Gastrocnemius medialis (tissue), 4 donors: ENCODE results near the gene PACSIN2. TPM values are rescaled to one million over a fixed set of nuclear protein-coding genes. Genes with fewer than 3 reads are reported as not detected.
"Not testable (repeated sequence)": the region's sequence is repeated elsewhere in the genome, so short reads cannot be mapped to it uniquely, and the experiment has no call there.

Source experiments
- ATAC-seq, 2 donors: fragments of 150-250 bp; one replicate each; pipeline ENCODE4 v1.9.1; 2016
- DNase-seq, 2 donors: peaks; one replicate each; pipeline ENCODE4 v3.0.0-alpha.2; 2019
- H3K27ac ChIP-seq, 4 donors: fragments of 200-600 bp; sonication (generic); 1 replicate in 1 of 4; 2 replicates in 3 of 4; pipeline ENCODE4 v1.5.1; 2016 to 2018; ENCODE audit warnings: mild to moderate bottlenecking in 2 of 4, moderate library complexity in 1 of 4
- H3K27me3 ChIP-seq, 3 donors: fragments of 200-600 bp; sonication (generic) in 2 of 3; 1 replicate in 1 of 3; 2 replicates in 2 of 3; pipeline versions ENCODE4 v1.5.1 to v1.6.0; 2016 to 2019; ENCODE audit warnings: mild to moderate bottlenecking in 1 of 3, moderate library complexity in 1 of 3
- H3K36me3 ChIP-seq, 2 donors: fragments of 200-600 bp; sonication (generic) in 1 of 2; one replicate each; pipeline ENCODE4 v1.5.1; 2017 to 2018
- H3K4me1 ChIP-seq, 2 donors: fragments of 200-600 bp; sonication (generic) in 1 of 2; one replicate each; pipeline ENCODE4 v1.5.1; 2016 to 2017; ENCODE audit warnings: mild to moderate bottlenecking in 2 of 2
- H3K4me3 ChIP-seq, 4 donors: fragments of 200-600 bp; sonication (generic) in 3 of 4; 1 replicate in 1 of 4; 2 replicates in 3 of 4; pipeline ENCODE4 v1.5.1; 2016 to 2019; ENCODE audit warnings: mild to moderate bottlenecking in 2 of 4
- H3K9me3 ChIP-seq, 3 donors: fragments of 200-600 bp; sonication (generic) in 2 of 3; 1 replicate in 1 of 3; 2 replicates in 2 of 3; pipeline ENCODE4 v1.5.1; 2016 to 2019
- CTCF ChIP-seq, 5 experiments: fragments of 450-650 bp in 3 of 5; fragments of 200-600 bp in 2 of 5; sonication (generic) in 2 of 5; IDR thresholded peaks in 4 of 5; conservative IDR thresholded peaks in 1 of 5; 1 replicate in 4 of 5; 2 replicates in 1 of 5; pipeline ENCODE4 v1.5.1; 2016 to 2019; ENCODE audit warnings: antibody characterized with exemption in 5 of 5, mild to moderate bottlenecking in 3 of 5, moderate library complexity in 3 of 5
- POLR2A ChIP-seq, 2 donors: fragments of 450-650 bp; IDR thresholded peaks; one replicate each; pipeline ENCODE4 v1.6.1; 2017; ENCODE audit warnings: antibody characterized with exemption in 2 of 2, mild to moderate bottlenecking in 2 of 2, moderate library complexity in 2 of 2
- in situ Hi-C, 4 donors: fragments of 200-750 bp; cut with MboI; loops; one replicate each; pipeline versions ENCODE4 v1.15.0 to v1.8.0; 2017; ENCODE audit warnings: low sequenced_read_pairs in 4 of 4
- intact Hi-C: fragments of 100-400 bp; cut with DNase I; formaldehyde crosslinking; loops from one replicate; pipeline ENCODE4 v1.15.1; 2023; ENCODE audit warnings: low total_unique reads
- total RNA-seq, 4 donors: library from RNA; depleted of rRNA; stranded (reverse); fragments of >200 nt; gene quantifications; one replicate each; pipeline versions ENCODE4 v1.1.0 to v1.2.3, GENCODE V29; 2016

Gene PACSIN2
- total RNA-seq, 4 donors from 2014 or later = 37.3 to 45.9 (median 39.8) TPM

- Histone ChIP-seq H3K36me3 (no peaks in the 10 kb centered on the region), H3K27me3 (no peaks in the 10 kb centered on the region), H3K27ac (no peak overlapping the region), H3K4me3 (no peak overlapping the region), H3K4me1 (peaks cover 5 to 15% of the 10 kb centered on the region in 2 donors), H3K9me3 (no peaks in the 10 kb centered on the region)
- DNase-seq (no peak), ATAC-seq (no peak)
- in situ Hi-C loops (loop anchor here in 3 of 4 donors (5.0 to 25.0 kb wide), 3 partner anchors 164 to 169 kb away; partner anchors contain the start of gene ARFGAP3 (in 1 of the 3)), intact Hi-C loops (no loop called here)
- TF ChIP-seq CTCF (IDR thresholded peaks at IDR 0.05 in 4 of 5, conservative IDR thresholded peaks at IDR 0.05 in 1 of 5) (no peak), POLR2A (IDR thresholded peaks at IDR 0.05) (no peak)
These were observed 16.7 kb upstream of the PACSIN2 start for GRCh38 chr22:43031617-43032016.

- ATAC-seq = no peak
- Histone ChIP-seq H3K27me3 (no peaks in the 10 kb centered on the region), H3K4me3 (no peak overlapping the region), H3K4me1 (peaks cover 8 to 12% of the 10 kb centered on the region in 2 donors), H3K36me3 (no peaks in the 10 kb centered on the region), H3K9me3 (no peaks in the 10 kb centered on the region), H3K27ac (no peak overlapping the region)
- in situ Hi-C loops = no loop called here
- TF ChIP-seq CTCF (IDR thresholded peaks at IDR 0.05 in 4 of 5, conservative IDR thresholded peaks at IDR 0.05 in 1 of 5) (no peak), POLR2A (IDR thresholded peaks at IDR 0.05) (no peak)
- intact Hi-C loops = no loop called here
- no peak for DNase-seq
These were observed 3.7 kb upstream of the PACSIN2 start for GRCh38 chr22:43018615-43019014.

- in situ Hi-C loops (no loop called here), intact Hi-C loops (no loop called here)
- Histone ChIP-seq H3K9me3 (no peaks in the 10 kb centered on the region), H3K27me3 (no peaks in the 10 kb centered on the region), H3K36me3 (no peaks in the 10 kb centered on the region), H3K27ac (no peak overlapping the region), H3K4me3 (no peak overlapping the region), H3K4me1 (peaks cover 16 to 20% of the 10 kb centered on the region in 2 donors)
- TF ChIP-seq POLR2A (IDR thresholded peaks at IDR 0.05) (no peak), CTCF (IDR thresholded peaks at IDR 0.05 in 4 of 5, conservative IDR thresholded peaks at IDR 0.05 in 1 of 5) (no peak)
- ATAC-seq (no peak), DNase-seq (no peak)
These were observed 2.8 kb upstream of the PACSIN2 start for GRCh38 chr22:43017525-43018460.

GRCh38 chr22:43016150-43016549 lies 1.2 kb upstream of the PACSIN2 start:
- in situ Hi-C loops, intact Hi-C loops, DNase-seq, ATAC-seq, H3K27ac ChIP-seq, H3K9me3 ChIP-seq, H3K36me3 ChIP-seq, H3K4me3 ChIP-seq, H3K27me3 ChIP-seq: not testable (repeated sequence)
- H3K4me1 ChIP-seq = peaks cover 16 to 20% of the 10 kb centered on the region in 2 donors

GRCh38 chr22:43015677-43016042 lies 711 bp upstream of the PACSIN2 start:
- Histone ChIP-seq H3K4me1 (peaks cover 16 to 20% of the 10 kb centered on the region in 2 donors), H3K36me3 (no peaks in the 10 kb centered on the region), H3K4me3 (peak overlapping the region; percentile 74 to 97 (median 87)), H3K27me3 (no peaks in the 10 kb centered on the region), H3K9me3 (no peaks in the 10 kb centered on the region), H3K27ac (peak overlapping the region; percentile 75 to 90 (median 80))
- ATAC-seq (no peak), DNase-seq (no peak)
- TF ChIP-seq CTCF (IDR thresholded peaks at IDR 0.05 in 4 of 5, conservative IDR thresholded peaks at IDR 0.05 in 1 of 5) (no peak), POLR2A (IDR thresholded peaks at IDR 0.05) (no peak)
- in situ Hi-C loops = no loop called here
- intact Hi-C loops = loop anchor here (2.0 kb wide), 1 partner anchor 159 kb away; the partner anchor contains the start of gene ARFGAP3
